Caki2 (cell line): ENCODE results near the gene RIMBP2. TPM values are rescaled to one million over a fixed set of nuclear protein-coding genes. Genes with fewer than 3 reads are reported as not detected.

Source experiments
- DNase-seq: peaks from one replicate; pipeline ENCODE4 v3.0.0-alpha.2; 2015; ENCODE audit warnings: low read depth
- in situ Hi-C: cut with HindIII; loops from 2 replicates; pipeline ENCODE4 v1.10.0; 2016; ENCODE audit warnings: low sequenced_read_pairs, low pct_unique_long_range_greater_than_20kb, mixed read lengths
- total RNA-seq: library from RNA; depleted of rRNA; stranded (reverse); fragments of >200 nt; shearing (Covaris generic); gene quantifications from 2 replicates; pipeline ENCODE4 v1.2.3, GENCODE V29; 2014; ENCODE audit warnings: low replicate concordance

Gene RIMBP2
- total RNA-seq, 1 experiment from 2014 or later, result not detected

GRCh38 chr12:130573766-130574165, 142.3 kb downstream of the RIMBP2 start:
- DNase-seq, result no peak

GRCh38 chr12:130573235-130573634, 142.9 kb downstream of the RIMBP2 start:
- in situ Hi-C loops, result no loop called here
- DNase-seq, result no peak

More at GRCh38 chr12:130573766-130574165, 142.3 kb downstream of the RIMBP2 start:
- in situ Hi-C loops, result no loop called here

GRCh38 chr12:130572553-130572952, 143.5 kb downstream of the RIMBP2 start:
- in situ Hi-C loops, result no loop called here

GRCh38 chr12:130571734-130572133, 144.4 kb downstream of the RIMBP2 start:
- DNase-seq, result no peak
- in situ Hi-C loops, result no loop called here

More at GRCh38 chr12:130572553-130572952, 143.5 kb downstream of the RIMBP2 start:
- DNase-seq, result no peak

GRCh38 chr12:130571089-130571488, 145.0 kb downstream of the RIMBP2 start:
- in situ Hi-C loops, result no loop called here
- no peak for DNase-seq

- DNase-seq, result no peak
- in situ Hi-C loops, result no loop called here
These were observed 146.6 kb downstream of the RIMBP2 start for GRCh38 chr12:130569521-130569920.

GRCh38 chr12:130568501-130568900, 147.6 kb downstream of the RIMBP2 start:
- no peak for DNase-seq
- in situ Hi-C loops, result no loop called here

- in situ Hi-C loops, result no loop called here
- no peak for DNase-seq
These were observed 148.1 kb downstream of the RIMBP2 start for GRCh38 chr12:130568041-130568440.

GRCh38 chr12:130566446-130567155, 149.5 kb downstream of the RIMBP2 start:
- in situ Hi-C loops, result no loop called here
- no peak for DNase-seq

GRCh38 chr12:130565189-130565588, 150.9 kb downstream of the RIMBP2 start:
- in situ Hi-C loops, result no loop called here
- DNase-seq, result no peak

- no peak for DNase-seq
- in situ Hi-C loops, result no loop called here
These were observed 152.8 kb downstream of the RIMBP2 start for GRCh38 chr12:130563323-130563722.

- in situ Hi-C loops, result no loop called here
- no peak for DNase-seq
These were observed 153.4 kb downstream of the RIMBP2 start for GRCh38 chr12:130562716-130563115.

- no peak for DNase-seq
- in situ Hi-C loops, result no loop called here
These were observed 155.8 kb downstream of the RIMBP2 start for GRCh38 chr12:130560321-130560720.

- no peak for DNase-seq
- in situ Hi-C loops, result no loop called here
These were observed 156.3 kb downstream of the RIMBP2 start for GRCh38 chr12:130559806-130560205.

GRCh38 chr12:130557886-130558765, 158.0 kb downstream of the RIMBP2 start:
- in situ Hi-C loops, result no loop called here

GRCh38 chr12:130557201-130557600, 158.9 kb downstream of the RIMBP2 start:
- DNase-seq, result no peak
- in situ Hi-C loops, result no loop called here

More at GRCh38 chr12:130557886-130558765, 158.0 kb downstream of the RIMBP2 start:
- no peak for DNase-seq

- in situ Hi-C loops, result no loop called here
- DNase-seq, result no peak
These were observed 159.5 kb downstream of the RIMBP2 start for GRCh38 chr12:130556486-130557055.

- DNase-seq, result no peak
- in situ Hi-C loops, result no loop called here
These were observed 160.2 kb downstream of the RIMBP2 start for GRCh38 chr12:130555628-130556485.
